GM20431 (cell line): ENCODE measurements around the gene SPSB3.

Source experiments
- in situ Hi-C: fragments of 300-500 bp; cut with MseI, MboI; formaldehyde crosslinking; loops from one replicate; pipeline ENCODE4 v1.15.0; 2020; ENCODE audit warnings: low sequenced_read_pairs; ENCODE audit not compliant: unreplicated experiment

Gene SPSB3

GRCh38 chr16:1766701-1767100 lies 15.7 kb downstream of the SPSB3 start:
- in situ Hi-C loops = no loop called here

- in situ Hi-C loops = no loop called here
These were observed 16.1 kb downstream of the SPSB3 start for GRCh38 chr16:1766231-1766630.

- in situ Hi-C loops = no loop called here
These were observed 16.5 kb downstream of the SPSB3 start for GRCh38 chr16:1765826-1766225.

GRCh38 chr16:1764971-1765370 lies 17.4 kb downstream of the SPSB3 start:
- in situ Hi-C loops = no loop called here

DNA sequence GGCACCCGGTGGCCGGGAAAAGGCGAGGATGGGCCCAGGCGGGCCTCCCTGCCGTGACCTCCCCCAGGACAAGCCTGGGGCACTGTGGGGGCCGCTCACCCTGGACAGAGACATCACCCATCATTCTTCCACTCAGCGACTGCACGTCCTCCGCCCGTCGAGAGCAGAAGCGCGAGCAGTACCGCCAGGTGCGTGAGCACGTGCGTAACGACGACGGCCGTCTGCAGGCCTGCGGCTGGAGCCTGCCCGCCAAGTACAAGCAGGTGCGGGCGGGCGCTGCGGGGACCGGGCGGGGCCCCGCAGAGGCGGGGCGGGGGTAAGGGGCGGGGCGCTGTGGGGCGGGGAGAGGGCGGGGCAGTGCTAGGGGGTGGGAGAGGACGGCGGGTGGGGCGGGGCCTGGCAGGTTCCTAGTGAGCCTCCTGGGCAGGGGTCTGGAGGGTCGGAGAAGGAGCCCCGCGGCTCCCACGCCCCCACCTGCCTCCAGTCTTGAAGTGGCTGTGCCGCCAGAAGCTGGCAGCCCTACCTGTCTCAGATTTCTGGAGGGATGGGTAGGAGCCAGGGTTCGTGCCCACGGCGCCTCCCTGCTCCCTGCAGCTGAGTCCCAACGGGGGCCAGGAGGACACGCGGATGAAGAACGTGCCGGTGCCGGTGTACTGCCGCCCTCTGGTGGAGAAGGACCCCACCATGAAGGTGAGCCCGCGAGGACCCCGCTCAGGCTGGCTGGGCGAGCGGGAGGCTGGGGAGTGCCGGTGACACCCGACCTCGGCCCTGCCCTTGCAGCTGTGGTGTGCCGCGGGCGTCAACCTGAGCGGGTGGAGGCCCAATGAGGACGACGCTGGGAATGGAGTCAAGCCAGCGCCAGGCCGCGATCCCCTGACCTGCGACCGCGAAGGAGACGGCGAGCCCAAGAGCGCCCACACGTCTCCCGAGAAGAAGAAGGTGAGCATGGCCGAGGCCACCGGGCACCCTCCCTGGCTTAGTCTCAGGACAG lies 18.6 kb downstream of the SPSB3 start:
- in situ Hi-C loops = no loop called here

GRCh38 chr16:1762879-1763520 lies 19.4 kb downstream of the SPSB3 start:
- in situ Hi-C loops = no loop called here

DNA sequence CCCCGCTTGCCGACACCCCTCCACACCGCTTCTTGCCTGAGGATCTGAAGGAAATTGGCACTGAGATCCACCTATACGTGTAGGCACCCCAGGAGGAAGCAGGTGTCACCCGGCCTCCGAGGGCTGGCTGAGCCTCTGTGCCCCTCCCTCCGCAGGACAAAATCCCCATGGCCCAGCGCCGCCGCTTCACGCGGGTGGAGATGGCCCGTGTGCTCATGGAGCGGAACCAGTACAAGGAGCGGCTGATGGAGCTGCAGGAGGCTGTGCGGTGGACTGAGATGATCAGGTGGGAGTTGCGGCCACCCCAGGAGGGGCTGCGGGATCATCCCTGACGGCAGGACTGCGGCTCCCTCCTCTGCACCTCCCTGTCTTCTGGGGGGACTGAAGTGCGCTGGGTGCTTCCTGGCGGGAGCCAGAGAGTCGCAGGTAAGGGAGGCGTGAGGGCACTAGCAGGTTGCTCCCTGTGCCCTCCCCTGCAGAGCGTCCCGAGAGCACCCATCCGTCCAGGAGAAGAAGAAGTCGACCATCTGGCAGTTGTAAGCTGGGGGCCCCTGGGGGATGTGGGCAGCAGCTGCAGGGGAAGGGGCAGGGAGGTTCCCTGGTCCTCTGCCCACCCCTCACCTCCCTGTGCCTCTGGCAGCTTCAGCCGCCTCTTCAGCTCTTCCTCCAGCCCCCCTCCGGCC lies 20.0 kb downstream of the SPSB3 start:
- in situ Hi-C loops = no loop called here

DNA sequence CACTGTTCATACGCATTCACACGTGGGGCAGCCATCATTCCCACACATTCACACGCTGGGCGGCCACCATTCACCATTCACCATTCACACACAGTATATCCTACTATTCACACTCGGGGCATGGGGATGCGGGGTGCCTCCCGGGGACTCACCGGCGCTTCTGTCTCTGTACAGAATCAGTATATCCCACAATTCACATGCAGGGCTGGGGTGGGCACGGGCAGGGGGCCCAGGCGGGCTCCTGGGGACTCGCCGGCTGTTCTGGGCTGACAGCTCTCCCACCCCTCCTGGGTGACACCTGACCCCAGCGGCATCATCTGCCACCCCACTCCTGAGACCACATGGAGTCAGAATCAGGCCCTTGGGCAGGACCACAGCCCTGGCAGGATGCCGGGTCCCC lies 20.6 kb downstream of the SPSB3 start:
- in situ Hi-C loops = no loop called here

DNA sequence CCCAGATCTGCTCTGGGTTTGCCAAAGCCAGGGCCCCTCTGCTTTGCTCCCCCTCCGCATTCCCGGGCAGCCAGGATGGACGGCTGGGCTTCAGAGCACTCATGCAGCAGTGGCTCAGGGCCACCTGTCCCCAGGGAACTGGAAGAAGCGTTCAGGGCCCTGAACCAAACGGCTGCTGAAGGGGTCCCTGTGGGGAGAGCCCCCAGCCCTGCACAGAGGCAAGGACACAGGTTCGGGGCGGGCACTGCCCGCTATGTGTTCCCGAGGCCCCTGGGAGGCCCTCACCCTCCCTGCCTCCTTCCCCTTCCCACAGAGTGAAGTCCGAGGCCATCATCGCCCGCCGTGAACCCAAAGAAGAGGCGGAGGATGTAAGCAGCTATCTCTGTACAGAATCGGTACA lies 21.5 kb downstream of the SPSB3 start:
- in situ Hi-C loops = no loop called here

- in situ Hi-C loops = no loop called here
These were observed 22.9 kb downstream of the SPSB3 start for GRCh38 chr16:1759511-1759910.

- in situ Hi-C loops = no loop called here
These were observed 23.4 kb downstream of the SPSB3 start for GRCh38 chr16:1758923-1759322.

DNA sequence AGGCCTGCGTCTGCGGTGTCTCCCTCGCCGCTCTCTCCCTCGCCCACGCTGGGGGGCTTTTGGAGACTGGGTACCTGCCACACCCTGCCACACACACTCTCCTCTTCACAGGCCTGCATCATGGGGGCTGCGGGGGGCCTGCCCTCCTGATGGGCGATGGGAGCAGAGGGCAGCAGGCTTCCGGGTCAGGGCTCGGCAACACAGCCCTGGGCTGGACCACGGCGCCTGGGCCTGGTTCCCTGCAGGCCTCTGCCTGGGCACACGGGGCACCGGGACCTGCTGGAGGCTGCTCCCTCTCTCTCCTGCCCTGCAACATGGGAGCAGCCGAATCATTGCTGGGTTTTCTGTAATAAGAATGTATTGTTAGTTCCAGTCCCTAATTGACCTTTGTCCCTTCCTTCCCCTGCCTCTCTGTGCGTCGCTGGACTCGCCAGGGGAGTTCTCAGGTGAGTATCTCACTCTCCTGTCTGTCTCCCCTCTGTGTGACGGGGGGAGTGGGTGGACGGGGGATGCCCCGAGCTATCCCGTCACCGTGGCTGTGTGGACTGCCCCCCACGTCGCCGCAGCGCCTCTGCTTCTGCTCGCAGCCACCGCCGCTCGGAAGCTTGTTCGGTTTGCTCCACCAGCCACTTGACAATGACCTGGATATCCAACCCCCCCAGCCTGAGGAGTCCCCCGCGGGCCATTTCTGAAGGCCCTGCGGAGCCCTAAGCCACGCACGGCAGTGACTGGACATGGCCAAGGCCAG lies 24.5 kb downstream of the SPSB3 start:
- in situ Hi-C loops = no loop called here

GRCh38 chr16:1754204-1754603 lies 28.2 kb downstream of the SPSB3 start:
- in situ Hi-C loops = no loop called here

DNA sequence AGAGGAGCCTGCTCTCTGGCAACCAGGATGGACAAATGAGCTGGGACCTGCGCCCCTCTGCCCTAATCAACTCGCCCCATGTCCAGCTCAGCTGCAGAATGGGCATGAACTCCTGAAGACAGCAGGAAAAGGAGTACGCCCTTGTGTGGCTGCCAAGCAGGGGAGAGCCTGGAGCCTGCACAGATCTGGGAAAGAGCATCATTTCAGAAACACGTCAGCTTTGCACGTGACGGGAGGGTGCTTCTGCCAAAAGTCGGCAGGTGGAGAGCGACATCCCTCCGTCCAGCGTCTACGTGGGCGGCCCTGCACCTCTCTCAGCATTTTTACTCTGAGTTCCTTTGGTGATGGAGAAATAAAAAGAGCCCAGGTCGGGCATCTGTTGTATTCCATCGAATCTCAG lies 29.5 kb downstream of the SPSB3 start:
- in situ Hi-C loops = no loop called here

- in situ Hi-C loops = no loop called here
These were observed 30.4 kb downstream of the SPSB3 start for GRCh38 chr16:1751946-1752345.

- in situ Hi-C loops = no loop called here
These were observed 32.9 kb downstream of the SPSB3 start for GRCh38 chr16:1749152-1750117.

DNA sequence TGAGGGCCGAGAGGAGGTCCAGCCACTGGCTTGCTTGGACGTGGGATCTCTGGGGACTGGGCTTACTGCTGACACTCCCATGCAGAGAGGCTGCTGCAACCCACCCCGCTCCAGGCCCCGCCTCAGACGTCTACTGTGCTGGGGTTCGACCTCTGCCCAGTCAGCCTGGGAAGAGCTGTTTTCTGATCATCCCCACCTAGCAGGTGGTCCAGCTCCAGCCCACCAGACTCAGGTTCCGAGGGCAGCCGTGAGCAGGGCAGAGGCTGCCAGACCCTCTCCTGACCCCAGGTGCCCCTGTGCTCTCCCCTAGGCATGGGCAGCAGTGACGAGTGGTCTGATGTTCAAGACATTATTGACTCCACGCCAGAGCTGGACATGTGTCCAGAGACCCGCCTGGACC lies 34.4 kb downstream of the SPSB3 start:
- in situ Hi-C loops = no loop called here

DNA sequence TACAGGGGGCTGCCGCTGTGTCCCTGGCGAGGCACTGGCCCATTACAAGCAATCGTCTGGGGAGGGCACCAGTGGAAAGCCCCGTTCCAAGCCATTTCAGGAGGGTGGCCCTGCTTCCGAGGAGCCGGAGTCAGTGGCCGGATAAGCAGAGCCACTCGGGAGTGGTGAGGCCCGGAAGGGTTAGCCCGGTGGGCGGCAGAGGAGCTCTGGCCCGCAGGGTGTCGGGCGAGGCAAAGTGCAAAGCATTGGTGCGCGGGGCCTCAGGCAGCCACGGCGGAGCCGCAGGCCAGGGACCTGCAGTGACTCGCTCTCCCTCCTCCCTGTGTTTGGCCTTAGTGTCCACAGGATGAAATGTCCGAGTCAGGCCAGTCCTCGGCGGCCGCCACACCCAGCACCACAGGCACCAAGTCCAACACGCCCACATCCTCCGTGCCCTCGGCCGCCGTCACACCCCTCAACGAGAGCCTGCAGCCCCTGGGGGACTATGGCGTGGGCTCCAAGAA lies 35.6 kb downstream of the SPSB3 start:
- in situ Hi-C loops = no loop called here
